H1 (cell line): Measurements from ENCODE around the gene WDSUB1.

ENCODE experiments used
- CHD7 ChIP-seq: fragments of 300-600 bp; sonication (generic); IDR thresholded peaks from 2 replicates; pipeline ENCODE4 v1.7.1; 2012; ENCODE audit warnings: low read length, moderate library complexity, mild to moderate bottlenecking, inconsistent platforms; ENCODE audit not compliant: insufficient replicate concordance
- CREB1 ChIP-seq: IDR thresholded peaks from 2 replicates; pipeline ENCODE4 v1.6.1; 2012; ENCODE audit warnings: inconsistent platforms
- CTBP2 ChIP-seq: IDR thresholded peaks from 2 replicates; pipeline ENCODE4 v1.7.0; 2011; ENCODE audit warnings: borderline replicate concordance, mild to moderate bottlenecking, moderate library complexity, mixed read lengths, low read length; ENCODE audit not compliant: insufficient read depth, insufficient read length
- EZH2 ChIP-seq: fragments of 200-600 bp; sonication (generic); IDR thresholded peaks from 2 replicates; pipeline ENCODE4 v1.7.1; 2012; ENCODE audit warnings: low read depth, mild to moderate bottlenecking, moderate library complexity, low read length, inconsistent platforms; ENCODE audit not compliant: severe bottlenecking
- HDAC2 ChIP-seq, 2 experiments: fragments of 300-600 bp in 1 of 2; sonication (generic) in 1 of 2; IDR thresholded peaks; 2 replicates each; pipeline ENCODE4 v1.6.1; 2011 to 2012; ENCODE audit warnings: low read depth in 2 of 2, low read length in 2 of 2, mild to moderate bottlenecking in 2 of 2, moderate library complexity in 2 of 2, borderline replicate concordance in 1 of 2, inconsistent platforms in 1 of 2
- POLR2A ChIP-seq, 2 experiments: IDR thresholded peaks; 1 replicate in 1 of 2; 2 replicates in 1 of 2; pipeline ENCODE4 v1.6.1; 2011; ENCODE audit warnings: low read depth in 2 of 2, low read length in 2 of 2, mild to moderate bottlenecking in 2 of 2; ENCODE audit errors: control extremely low read depth in 1 of 2
- POLR2AphosphoS5 ChIP-seq: IDR thresholded peaks from 2 replicates; pipeline ENCODE4 v1.6.1; 2011; ENCODE audit warnings: low read depth, low read length
- SP1 ChIP-seq: IDR thresholded peaks from 2 replicates; pipeline ENCODE4 v1.6.1; 2011; ENCODE audit warnings: low read depth, low read length
- TAF1 ChIP-seq: IDR thresholded peaks from 2 replicates; pipeline ENCODE4 v1.6.1; 2011; ENCODE audit warnings: mild to moderate bottlenecking, low read depth, low read length
- TEAD4 ChIP-seq: IDR thresholded peaks from 2 replicates; pipeline ENCODE4 v1.6.1; 2012; ENCODE audit warnings: low read depth, low read length, inconsistent platforms, mixed read lengths
- TF ChIP-seq, protein P1 (sequence below), 3 experiments: IDR thresholded peaks; 1 replicate in 2 of 3; 2 replicates in 1 of 3; pipeline versions ENCODE4 v1.5.1 to v1.6.1; 2011; ENCODE audit warnings: low read length in 3 of 3, mild to moderate bottlenecking in 3 of 3, inconsistent platforms in 2 of 3, low read depth in 1 of 3, moderate library complexity in 1 of 3; ENCODE audit not compliant: insufficient read depth in 1 of 3; ENCODE audit errors: control extremely low read depth in 1 of 3

DNA sequence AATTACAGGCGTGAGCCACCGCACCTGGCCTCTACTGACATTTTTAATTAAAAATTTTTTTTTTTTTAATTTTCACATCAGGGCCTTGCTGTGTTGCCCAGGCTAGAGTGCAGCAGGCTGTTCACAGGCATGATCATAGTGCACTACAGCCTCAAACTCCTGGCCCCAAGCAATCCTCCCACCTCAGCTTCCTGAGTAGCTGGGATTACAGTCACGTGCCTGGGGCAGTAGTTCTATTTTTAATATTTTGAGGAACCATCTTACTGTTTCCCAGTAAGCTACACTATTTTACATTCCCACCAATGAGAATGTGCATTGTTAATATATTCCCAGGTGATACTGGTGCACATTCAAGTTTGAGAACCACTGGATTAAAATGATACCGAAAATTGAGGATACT is 92.7 kb downstream of the WDSUB1 start:
- TF ChIP-seq, protein P1, sequence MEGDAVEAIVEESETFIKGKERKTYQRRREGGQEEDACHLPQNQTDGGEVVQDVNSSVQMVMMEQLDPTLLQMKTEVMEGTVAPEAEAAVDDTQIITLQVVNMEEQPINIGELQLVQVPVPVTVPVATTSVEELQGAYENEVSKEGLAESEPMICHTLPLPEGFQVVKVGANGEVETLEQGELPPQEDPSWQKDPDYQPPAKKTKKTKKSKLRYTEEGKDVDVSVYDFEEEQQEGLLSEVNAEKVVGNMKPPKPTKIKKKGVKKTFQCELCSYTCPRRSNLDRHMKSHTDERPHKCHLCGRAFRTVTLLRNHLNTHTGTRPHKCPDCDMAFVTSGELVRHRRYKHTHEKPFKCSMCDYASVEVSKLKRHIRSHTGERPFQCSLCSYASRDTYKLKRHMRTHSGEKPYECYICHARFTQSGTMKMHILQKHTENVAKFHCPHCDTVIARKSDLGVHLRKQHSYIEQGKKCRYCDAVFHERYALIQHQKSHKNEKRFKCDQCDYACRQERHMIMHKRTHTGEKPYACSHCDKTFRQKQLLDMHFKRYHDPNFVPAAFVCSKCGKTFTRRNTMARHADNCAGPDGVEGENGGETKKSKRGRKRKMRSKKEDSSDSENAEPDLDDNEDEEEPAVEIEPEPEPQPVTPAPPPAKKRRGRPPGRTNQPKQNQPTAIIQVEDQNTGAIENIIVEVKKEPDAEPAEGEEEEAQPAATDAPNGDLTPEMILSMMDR (IDR thresholded peaks at IDR 0.05; ENCODE audit: control extremely low read depth in 1 of 3, insufficient read depth in 1 of 3, low read depth in 1 of 3, low read length in 3 of 3): no peak
- TF ChIP-seq HDAC2 (IDR thresholded peaks at IDR 0.05; ENCODE audit: borderline replicate concordance in 1 of 2, low read depth in 2 of 2, low read length in 2 of 2) (no peak), CREB1 (no peak), EZH2 (no peak), POLR2AphosphoS5 (no peak), TEAD4 (no peak), POLR2A (IDR thresholded peaks at IDR 0.05; ENCODE audit: control extremely low read depth in 1 of 2, low read depth in 2 of 2, low read length in 2 of 2) (no peak), TAF1 (no peak), SP1 (no peak), CHD7 (no peak), CTBP2 (no peak)
